Measurements from ENCODE around the gene DRC7. TPM values are rescaled to one million over a fixed set of nuclear protein-coding genes. Genes with fewer than 3 reads are reported as not detected.

DRC7 gene
- total RNA-seq, 1 experiment from 2014 or later, result 0.72 TPM

GRCh38 chr16:57684626-57685358 lies 9.8 kb upstream of the DRC7 start:
- Histone ChIP-seq H3K79me2 (ENCODE audit: insufficient read depth, low read length) (no peaks in the 10 kb centered on the region), H3K27ac (ENCODE audit: insufficient read length, low read depth, low read length) (no peak overlapping the region), H4K5ac (ENCODE audit: insufficient read length, low read depth, low read length) (no peak overlapping the region), H4K8ac (replicated peaks; ENCODE audit: insufficient read length, low read depth, low read length) (no peak overlapping the region), H2AFZ (ENCODE audit: low read length) (no peak overlapping the region), H3K4me1 (ENCODE audit: insufficient read depth, low read length) (no peaks in the 10 kb centered on the region), H3K4me2 (ENCODE audit: insufficient read depth, insufficient read length, low read length) (no peak overlapping the region), H3K4ac (ENCODE audit: low read depth, low read length) (no peak overlapping the region), H3K18ac (ENCODE audit: insufficient read length, low read depth, low read length) (no peak overlapping the region), H4K20me1 (ENCODE audit: control insufficient read depth, insufficient read depth, insufficient read length) (no peaks in the 10 kb centered on the region), H4K91ac (ENCODE audit: insufficient read length, low read depth, low read length) (no peak overlapping the region), H2BK120ac (ENCODE audit: low read depth, low read length, poor library complexity, severe bottlenecking) (no peak overlapping the region), H3K9me3 (ENCODE audit: control insufficient read depth, low read depth, low read length) (no peaks in the 10 kb centered on the region), H3T11ph (ENCODE audit: low read length) (no peak overlapping the region), H3K14ac (ENCODE audit: insufficient read depth, low read length) (no peak overlapping the region), H3K23ac (ENCODE audit: insufficient read length, low read depth, low read length) (no peak overlapping the region), H2BK20ac (ENCODE audit: low read depth, low read length, poor library complexity, severe bottlenecking) (no peak overlapping the region), H3K56ac (ENCODE audit: insufficient read length, low read depth, low read length) (no peak overlapping the region), H3K27me3 (ENCODE audit: insufficient read depth, low read length) (no peaks in the 10 kb centered on the region), H2AK5ac (ENCODE audit: insufficient read length, low read length) (no peak overlapping the region), H3K79me1 (ENCODE audit: insufficient read depth, low read depth, low read length, poor library complexity, severe bottlenecking) (no peaks in the 10 kb centered on the region), H2BK15ac (ENCODE audit: low read depth, low read length) (no peak overlapping the region), H3K23me2 (ENCODE audit: insufficient read length, low read depth, low read length, poor library complexity, severe bottlenecking) (no peaks in the 10 kb centered on the region), H2BK12ac (ENCODE audit: insufficient read length, low read depth, low read length) (no peak overlapping the region), H2BK5ac (ENCODE audit: insufficient read length, low read length) (no peak overlapping the region), H3K9ac (ENCODE audit: extremely low read depth, insufficient read length, low read length) (no peak overlapping the region)
- Mint-ChIP-seq H3K27ac (no peak overlapping the region; a peak in 2 of 7 replicates), H3K4me1 (peaks cover 5 to 25% of the 10 kb centered on the region in 2 experiments), H3K4me3 (no peak overlapping the region; a peak in 1 of 5 replicates), H3K27me3 (ENCODE audit: low read depth) (peaks cover 6% of the 10 kb centered on the region; the same call in 1 of the 2 replicates), H3K36me3 (ENCODE audit: insufficient read depth in 1 of 3, low read depth in 3 of 3) (no peaks in the 10 kb centered on the region), H3K9me3 (no peaks in the 10 kb centered on the region)
- no CpG with 5 or more reads among the region's 8 CpGs for WGBS (ENCODE audit: extremely low coverage, insufficient read length, low lambda C conversion rate)
- no peak for DNase-seq
- no peak for TF ChIP-seq CTCF (conservative IDR thresholded peaks at IDR 0.05)
